ENCODE results near the gene KIF2A. TPM values are rescaled to one million over a fixed set of nuclear protein-coding genes. Genes with fewer than 3 reads are reported as not detected.
"Not testable (repeated sequence)": the region's sequence is repeated elsewhere in the genome, so short reads cannot be mapped to it uniquely, and the experiment has no call there.

KIF2A gene
- total RNA-seq, 1 experiment from 2014 or later, result 81.8 TPM

DNA sequence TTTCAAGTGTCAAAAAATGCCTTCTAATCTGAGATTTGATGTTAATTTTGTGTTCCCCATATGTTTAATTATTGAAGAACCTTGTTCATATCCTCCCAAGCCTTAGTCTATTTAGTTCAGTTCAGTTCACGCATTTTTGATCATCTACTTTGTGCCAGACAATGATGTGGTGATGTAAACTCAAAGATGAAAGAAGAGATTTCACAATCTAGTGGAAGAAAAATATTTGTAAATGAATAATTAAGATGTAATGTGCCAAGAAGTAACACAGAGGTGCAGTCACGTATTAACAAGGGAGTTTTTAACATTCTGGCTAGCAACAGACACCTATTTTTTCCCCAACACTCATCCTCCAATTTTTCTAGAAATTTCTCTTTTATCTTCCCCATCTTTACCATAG is 22.1 kb upstream of the KIF2A start:
- H3K4me3 ChIP-seq (ENCODE audit: low read length), result no peak overlapping the region
- H4K20me1 ChIP-seq (ENCODE audit: insufficient read depth, low read depth, low read length), result no peaks in the 10 kb centered on the region
- no peak overlapping the region for H2AFZ ChIP-seq (ENCODE audit: low read length)
- no peaks in the 10 kb centered on the region for H3K36me3 ChIP-seq (ENCODE audit: insufficient read depth, low read length)
- H3K79me2 ChIP-seq (ENCODE audit: low read length), result no peaks in the 10 kb centered on the region
- DNase-seq, result no peak
- no peaks in the 10 kb centered on the region for H3K9me3 ChIP-seq (ENCODE audit: low read length)
- H3K9me2 ChIP-seq (replicated peaks; ENCODE audit: insufficient read depth, low read length), result no peaks in the 10 kb centered on the region
- H3K9ac ChIP-seq (ENCODE audit: low read length), result no peak overlapping the region
- H3K4me1 ChIP-seq (ENCODE audit: low read length), result no peaks in the 10 kb centered on the region
- no peak overlapping the region for H3K4me2 ChIP-seq (ENCODE audit: low read depth, low read length, poor library complexity, severe bottlenecking)
- H3K27me3 ChIP-seq (ENCODE audit: low read length), result no peaks in the 10 kb centered on the region
- H3K27ac ChIP-seq (ENCODE audit: low read length), result no peak overlapping the region

DNA sequence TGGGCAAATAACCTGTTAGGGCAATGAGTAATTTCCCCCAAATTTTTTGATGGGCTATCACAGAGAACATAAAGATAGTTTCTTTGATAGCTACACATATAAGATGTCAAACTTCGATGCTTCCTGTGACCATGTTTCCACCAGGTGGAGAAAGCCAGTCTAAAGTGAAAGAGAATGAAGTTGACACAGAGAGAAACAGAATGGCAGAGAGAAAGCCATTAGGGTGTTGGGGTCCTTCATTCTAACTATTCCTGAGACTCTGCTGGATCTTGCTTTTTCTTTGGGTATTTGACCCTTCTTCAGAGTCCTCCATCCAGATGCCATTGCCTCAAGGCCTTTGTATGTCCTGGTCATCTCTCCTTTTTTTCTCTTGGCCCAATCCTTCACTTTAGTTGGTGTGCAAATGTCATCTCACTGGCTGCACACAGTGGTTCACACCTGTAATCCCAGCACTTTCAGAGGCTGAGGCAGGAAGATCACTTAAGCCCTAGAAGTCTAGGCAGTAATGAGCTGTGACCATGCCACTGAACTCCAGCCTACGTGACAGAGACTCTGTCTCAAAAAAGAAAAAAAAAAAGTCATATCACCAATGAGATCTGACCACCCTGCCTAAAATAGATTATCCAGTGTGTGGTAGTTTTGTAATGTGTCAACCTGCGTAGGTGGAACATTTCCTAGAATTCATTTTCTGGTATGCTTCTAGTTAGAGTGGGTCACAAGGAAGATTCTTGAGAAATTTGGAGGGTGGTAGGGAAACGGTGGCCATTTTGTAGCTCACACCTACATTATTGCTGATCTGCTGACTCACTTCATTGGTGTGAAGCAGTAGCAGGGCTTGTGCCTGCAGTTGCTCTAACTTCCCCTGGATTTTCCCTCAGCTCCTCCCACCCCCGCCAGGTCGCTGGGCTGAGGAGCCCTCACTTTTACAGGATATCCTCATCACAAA is 20.8 kb upstream of the KIF2A start:
- H3K79me2 ChIP-seq (ENCODE audit: low read length), result no peaks in the 10 kb centered on the region
- DNase-seq, result no peak
- H3K27ac ChIP-seq (ENCODE audit: low read length), result no peak overlapping the region
- H2AFZ ChIP-seq (ENCODE audit: low read length), result no peak overlapping the region
- H4K20me1 ChIP-seq (ENCODE audit: insufficient read depth, low read depth, low read length), result no peaks in the 10 kb centered on the region
- no peak overlapping the region for H3K9ac ChIP-seq (ENCODE audit: low read length)
- no peaks in the 10 kb centered on the region for H3K9me2 ChIP-seq (replicated peaks; ENCODE audit: insufficient read depth, low read length)
- no peaks in the 10 kb centered on the region for H3K9me3 ChIP-seq (ENCODE audit: low read length)
- no peak overlapping the region for H3K4me3 ChIP-seq (ENCODE audit: low read length)
- no peaks in the 10 kb centered on the region for H3K27me3 ChIP-seq (ENCODE audit: low read length)
- no peak overlapping the region for H3K4me2 ChIP-seq (ENCODE audit: low read depth, low read length, poor library complexity, severe bottlenecking)
- H3K4me1 ChIP-seq (ENCODE audit: low read length), result no peaks in the 10 kb centered on the region
- no peaks in the 10 kb centered on the region for H3K36me3 ChIP-seq (ENCODE audit: insufficient read depth, low read length)

DNA sequence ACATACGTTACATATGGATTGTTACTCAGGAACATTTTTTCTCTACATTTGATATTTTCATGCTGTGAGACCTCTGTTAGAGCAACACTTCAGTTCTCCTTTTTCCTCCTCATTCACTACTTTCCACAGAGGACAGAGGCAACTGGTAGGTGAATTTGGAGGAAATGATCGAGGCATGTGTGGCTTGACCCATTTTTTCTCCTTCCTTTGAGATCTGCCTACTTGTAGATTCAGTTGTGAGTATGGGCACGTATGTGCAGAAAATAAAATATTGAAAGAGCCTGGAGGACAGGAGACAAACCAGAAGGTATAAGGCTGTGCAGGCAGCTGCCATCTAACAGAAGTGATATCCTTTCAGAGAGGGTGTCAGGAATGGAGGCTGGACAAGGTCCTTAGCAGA is 19.2 kb upstream of the KIF2A start:
- Histone ChIP-seq H3K9ac (ENCODE audit: low read length) (no peak overlapping the region), H3K9me2 (replicated peaks; ENCODE audit: insufficient read depth, low read length) (no peaks in the 10 kb centered on the region), H3K79me2 (ENCODE audit: low read length) (no peaks in the 10 kb centered on the region), H3K36me3 (ENCODE audit: insufficient read depth, low read length) (no peaks in the 10 kb centered on the region), H3K27me3 (ENCODE audit: low read length) (no peaks in the 10 kb centered on the region), H3K9me3 (ENCODE audit: low read length) (no peaks in the 10 kb centered on the region), H3K4me2 (ENCODE audit: low read depth, low read length, poor library complexity, severe bottlenecking) (no peak overlapping the region), H2AFZ (ENCODE audit: low read length) (no peak overlapping the region), H4K20me1 (ENCODE audit: insufficient read depth, low read depth, low read length) (no peaks in the 10 kb centered on the region), H3K27ac (ENCODE audit: low read length) (no peak overlapping the region), H3K4me1 (ENCODE audit: low read length) (peaks cover 2% of the 10 kb centered on the region; the same call in 1 of the 2 replicates), H3K4me3 (ENCODE audit: low read length) (no peak overlapping the region)
- no peak for DNase-seq

DNA sequence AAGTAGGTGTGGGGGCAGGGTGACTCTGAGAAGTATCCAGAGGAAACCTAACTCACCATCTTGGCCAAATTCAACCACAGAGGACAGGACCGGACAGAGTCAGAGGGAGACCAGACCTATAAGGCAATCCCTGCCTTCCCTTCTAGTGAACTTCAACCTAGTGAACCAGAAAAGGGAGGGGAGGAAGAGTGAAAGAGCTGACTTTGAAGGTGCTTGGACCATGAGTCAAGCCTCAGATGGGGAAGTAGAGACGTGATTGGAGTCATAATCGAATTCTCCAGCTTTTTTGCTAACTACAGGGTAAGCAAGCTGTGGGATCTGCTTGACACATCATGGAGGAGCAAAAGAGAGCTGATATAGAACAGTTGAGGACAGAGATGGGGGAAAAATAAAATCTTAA is 18.8 kb upstream of the KIF2A start:
- H4K20me1 ChIP-seq (ENCODE audit: insufficient read depth, low read depth, low read length), result no peaks in the 10 kb centered on the region
- H2AFZ ChIP-seq (ENCODE audit: low read length), result no peak overlapping the region
- no peaks in the 10 kb centered on the region for H3K36me3 ChIP-seq (ENCODE audit: insufficient read depth, low read length)
- H3K9me2 ChIP-seq (replicated peaks; ENCODE audit: insufficient read depth, low read length), result no peaks in the 10 kb centered on the region
- no peak overlapping the region for H3K4me2 ChIP-seq (ENCODE audit: low read depth, low read length, poor library complexity, severe bottlenecking)
- H3K79me2 ChIP-seq (ENCODE audit: low read length), result no peaks in the 10 kb centered on the region
- DNase-seq, result no peak
- H3K9me3 ChIP-seq (ENCODE audit: low read length), result no peaks in the 10 kb centered on the region
- H3K9ac ChIP-seq (ENCODE audit: low read length), result no peak overlapping the region
- H3K27me3 ChIP-seq (ENCODE audit: low read length), result no peaks in the 10 kb centered on the region
- peaks cover 2% of the 10 kb centered on the region; the same call in 1 of the 2 replicates for H3K4me1 ChIP-seq (ENCODE audit: low read length)
- H3K27ac ChIP-seq (ENCODE audit: low read length), result no peak overlapping the region
- H3K4me3 ChIP-seq (ENCODE audit: low read length), result no peak overlapping the region

DNA sequence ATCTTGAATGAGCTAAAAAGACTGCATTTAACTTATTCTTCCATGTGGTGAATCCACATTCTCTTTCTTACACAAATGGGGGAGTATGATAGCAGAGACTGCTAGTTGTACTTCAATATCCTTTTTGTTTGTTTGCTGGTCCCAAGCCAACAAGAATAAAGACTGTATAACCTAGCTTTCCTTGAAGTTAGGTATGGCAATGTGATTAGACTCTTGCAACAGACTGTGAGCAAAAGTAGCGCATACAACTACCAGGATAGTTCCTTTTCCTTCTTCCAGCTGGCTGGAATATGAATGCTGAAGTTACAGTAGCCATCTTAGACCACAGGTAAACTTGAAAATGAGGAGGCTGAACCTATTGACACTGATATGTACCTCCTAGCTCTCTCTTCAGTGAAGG is 17.9 kb upstream of the KIF2A start:
- no peaks in the 10 kb centered on the region for H3K9me2 ChIP-seq (replicated peaks; ENCODE audit: insufficient read depth, low read length)
- H4K20me1 ChIP-seq (ENCODE audit: insufficient read depth, low read depth, low read length), result no peaks in the 10 kb centered on the region
- no peaks in the 10 kb centered on the region for H3K36me3 ChIP-seq (ENCODE audit: insufficient read depth, low read length)
- no peak for DNase-seq
- H3K27me3 ChIP-seq (ENCODE audit: low read length), result no peaks in the 10 kb centered on the region
- H3K4me1 ChIP-seq (ENCODE audit: low read length), result peaks cover 2% of the 10 kb centered on the region; the same call in 1 of the 2 replicates
- no peaks in the 10 kb centered on the region for H3K9me3 ChIP-seq (ENCODE audit: low read length)
- no peak overlapping the region for H3K4me2 ChIP-seq (ENCODE audit: low read depth, low read length, poor library complexity, severe bottlenecking)
- no peak overlapping the region for H3K27ac ChIP-seq (ENCODE audit: low read length)
- no peak overlapping the region for H3K9ac ChIP-seq (ENCODE audit: low read length)
- no peak overlapping the region for H2AFZ ChIP-seq (ENCODE audit: low read length)
- H3K79me2 ChIP-seq (ENCODE audit: low read length), result no peaks in the 10 kb centered on the region
- H3K4me3 ChIP-seq (ENCODE audit: low read length), result no peak overlapping the region

DNA sequence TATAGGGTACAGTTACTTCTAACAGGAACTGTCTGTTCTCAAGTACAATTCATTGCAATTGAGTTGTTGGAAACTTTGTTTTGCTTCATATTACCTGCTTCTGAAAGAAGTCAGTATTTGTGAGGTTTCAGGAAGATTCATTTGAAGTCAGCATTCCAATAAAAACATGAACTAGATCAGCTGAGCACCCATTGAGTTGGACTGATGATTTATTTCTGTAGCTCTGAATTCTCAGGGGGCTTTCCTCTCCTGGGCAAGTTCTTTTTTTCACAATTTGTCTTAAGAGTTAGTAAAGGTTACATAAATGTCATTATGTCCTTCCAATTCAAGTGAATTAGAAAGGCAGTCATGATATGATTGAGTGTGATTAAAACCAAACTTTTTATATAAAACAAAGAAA is 16.2 kb upstream of the KIF2A start:
- Histone ChIP-seq H2AFZ (ENCODE audit: low read length) (no peak overlapping the region), H3K9me3 (ENCODE audit: low read length) (no peaks in the 10 kb centered on the region), H3K36me3 (ENCODE audit: insufficient read depth, low read length) (no peaks in the 10 kb centered on the region), H3K9ac (ENCODE audit: low read length) (no peak overlapping the region), H3K4me1 (ENCODE audit: low read length) (peaks cover 2% of the 10 kb centered on the region; the same call in 1 of the 2 replicates), H4K20me1 (ENCODE audit: insufficient read depth, low read depth, low read length) (no peaks in the 10 kb centered on the region), H3K79me2 (ENCODE audit: low read length) (no peaks in the 10 kb centered on the region), H3K27ac (ENCODE audit: low read length) (no peak overlapping the region), H3K9me2 (replicated peaks; ENCODE audit: insufficient read depth, low read length) (no peaks in the 10 kb centered on the region), H3K4me3 (ENCODE audit: low read length) (no peak overlapping the region), H3K4me2 (ENCODE audit: low read depth, low read length, poor library complexity, severe bottlenecking) (no peak overlapping the region), H3K27me3 (ENCODE audit: low read length) (no peaks in the 10 kb centered on the region)
- DNase-seq, result no peak

DNA sequence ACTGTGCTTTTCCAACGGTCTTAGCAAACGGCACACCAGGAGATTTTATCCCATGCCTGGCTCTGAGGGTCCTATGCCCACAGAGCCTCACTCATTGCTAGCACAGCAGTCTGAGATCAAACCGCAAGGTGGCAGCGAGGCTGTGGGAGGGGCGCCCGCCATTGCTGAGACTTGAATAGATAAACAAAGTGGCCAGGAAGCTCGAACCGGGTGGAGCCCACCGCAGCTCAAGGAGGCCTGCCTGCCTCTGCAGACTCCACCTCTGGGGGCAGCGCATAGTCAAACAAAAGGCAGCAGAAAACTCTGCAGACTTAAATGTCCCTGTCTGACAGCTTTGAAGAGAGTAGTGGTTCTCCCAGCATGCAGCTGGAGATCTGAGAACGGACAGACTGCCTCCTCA is 14.2 kb upstream of the KIF2A start:
- not testable (repeated sequence) for H3K79me2 ChIP-seq (ENCODE audit: low read length); H4K20me1 ChIP-seq (ENCODE audit: insufficient read depth, low read depth, low read length); H3K9me3 ChIP-seq (ENCODE audit: low read length); H3K9me2 ChIP-seq (replicated peaks; ENCODE audit: insufficient read depth, low read length); H3K27me3 ChIP-seq (ENCODE audit: low read length); H3K27ac ChIP-seq (ENCODE audit: low read length); H3K4me1 ChIP-seq (ENCODE audit: low read length); H3K36me3 ChIP-seq (ENCODE audit: insufficient read depth, low read length)
- Histone ChIP-seq H3K4me2 (ENCODE audit: low read depth, low read length, poor library complexity, severe bottlenecking) (peak overlapping the region; percentile 48), H3K4me3 (ENCODE audit: low read length) (peak overlapping the region; percentile 41; the same call in 1 of the 2 replicates), H2AFZ (ENCODE audit: low read length) (peak overlapping the region; percentile 50; the same call in 1 of the 2 replicates), H3K9ac (ENCODE audit: low read length) (peak overlapping the region; percentile 33; the same call in 1 of the 2 replicates)
- DNase-seq, result peak; percentile 74

DNA sequence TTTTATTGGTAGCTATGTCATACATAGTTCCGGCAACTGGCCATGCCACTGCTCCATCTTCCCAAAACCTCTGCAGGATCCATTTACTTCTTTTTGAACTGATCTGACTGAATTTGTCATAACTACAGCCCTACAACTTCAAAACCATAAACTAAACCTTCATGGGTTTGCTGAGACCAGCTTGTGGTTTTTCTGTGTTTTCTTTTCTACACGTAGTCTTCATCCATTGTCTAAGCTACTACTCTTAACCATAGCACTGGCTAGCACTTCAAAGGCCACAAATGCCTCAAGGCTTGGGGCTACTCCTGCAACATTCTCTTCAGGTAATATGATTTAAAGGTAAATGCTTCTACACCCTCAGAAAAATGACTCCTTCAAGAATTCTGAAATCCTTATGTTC is 9.0 kb upstream of the KIF2A start:
- Histone ChIP-seq H3K9ac (ENCODE audit: low read length) (no peak overlapping the region), H2AFZ (ENCODE audit: low read length) (no peak overlapping the region), H3K4me2 (ENCODE audit: low read depth, low read length, poor library complexity, severe bottlenecking) (no peak overlapping the region), H3K27me3 (ENCODE audit: low read length) (no peaks in the 10 kb centered on the region), H3K4me3 (ENCODE audit: low read length) (no peak overlapping the region), H4K20me1 (ENCODE audit: insufficient read depth, low read depth, low read length) (no peaks in the 10 kb centered on the region), H3K36me3 (ENCODE audit: insufficient read depth, low read length) (no peaks in the 10 kb centered on the region), H3K9me3 (ENCODE audit: low read length) (no peaks in the 10 kb centered on the region), H3K9me2 (replicated peaks; ENCODE audit: insufficient read depth, low read length) (no peaks in the 10 kb centered on the region), H3K4me1 (ENCODE audit: low read length) (no peaks in the 10 kb centered on the region), H3K79me2 (ENCODE audit: low read length) (no peaks in the 10 kb centered on the region), H3K27ac (ENCODE audit: low read length) (no peak overlapping the region)
- DNase-seq, result no peak

All from Karpas-422 (cell line).